Caco-2 (cell line): Measurements from ENCODE around the gene UBE2U. TPM values are rescaled to one million over a fixed set of nuclear protein-coding genes. Genes with fewer than 3 reads are reported as not detected.

ENCODE experiments used
- BruUV-seq: library from RNA; stranded (reverse); fragments of 400-500 nt; replicated peaks from 2 replicates; lab custom pipeline; 2021; lab: Mats Ljungman, UMichigan
- CTCF ChIA-PET: fragments of 300-600 bp; sonication (Branson Sonifier 250); formaldehyde crosslinking; loops from one replicate; lab custom pipeline; 2022; ENCODE audit warnings: antibody characterized with exemption; lab: Charles Lee
- POLR2A ChIA-PET: fragments of 300-600 bp; sonication (Branson Sonifier 250); formaldehyde crosslinking; loops from one replicate; lab custom pipeline; 2022; ENCODE audit warnings: antibody characterized with exemption; lab: Charles Lee
- DNase-seq, 2 experiments: peaks; one replicate each; pipeline versions ENCODE4 v3.0.0 to v3.0.0-alpha.2; 2020 to 2022
- H3K27me3 ChIP-seq: replicated peaks from 2 replicates; pipeline ENCODE4 v1.6.0; 2011; ENCODE audit warnings: low read length; ENCODE audit not compliant: control insufficient read depth, insufficient read depth
- H3K36me3 ChIP-seq: 2 replicates; pipeline ENCODE4 v1.5.1; 2011; ENCODE audit warnings: low read length; ENCODE audit not compliant: control insufficient read depth, insufficient read depth
- H3K4me1 ChIP-seq: fragments of 250-450 bp; sonication (Bioruptor Pico); 2 replicates; pipeline ENCODE4 v1.5.1; 2020; ENCODE audit warnings: mild to moderate bottlenecking
- H3K4me3 ChIP-seq: 2 replicates; pipeline ENCODE4 v1.5.1; 2011; ENCODE audit warnings: low read depth, mild to moderate bottlenecking, control low read depth, low read length
- H3K9me3 ChIP-seq: fragments of 250-450 bp; sonication (Bioruptor Pico); 2 replicates; pipeline ENCODE4 v1.5.1; 2020; ENCODE audit warnings: mild to moderate bottlenecking, moderate library complexity
- H3K27ac Mint-ChIP-seq: one replicate; pipeline ENCODE4 v1.8.0; 2022; ENCODE audit warnings: mixed read lengths; ENCODE audit not compliant: unreplicated experiment
- H3K27me3 Mint-ChIP-seq: one replicate; pipeline ENCODE4 v1.8.0; 2022; ENCODE audit warnings: mixed read lengths; ENCODE audit not compliant: insufficient read depth, unreplicated experiment
- H3K36me3 Mint-ChIP-seq: one replicate; pipeline ENCODE4 v1.8.0; 2022; ENCODE audit warnings: mild to moderate bottlenecking, mixed read lengths; ENCODE audit not compliant: insufficient read depth, unreplicated experiment
- H3K4me1 Mint-ChIP-seq: one replicate; pipeline ENCODE4 v1.8.0; 2022; ENCODE audit warnings: low read depth, mixed read lengths; ENCODE audit not compliant: unreplicated experiment
- H3K4me3 Mint-ChIP-seq: one replicate; pipeline ENCODE4 v1.8.0; 2022; ENCODE audit warnings: mild to moderate bottlenecking, moderate library complexity, mixed read lengths; ENCODE audit not compliant: unreplicated experiment
- H3K9me3 Mint-ChIP-seq: one replicate; pipeline ENCODE4 v1.8.0; 2022; ENCODE audit warnings: mixed read lengths; ENCODE audit not compliant: unreplicated experiment
- CTCF ChIP-seq, 2 experiments: fragments of 200-600 bp in 1 of 2; IDR thresholded peaks; 1 replicate in 1 of 2; 2 replicates in 1 of 2; pipeline versions ENCODE4 v1.5.1 to v1.8.0; 2011 to 2022; ENCODE audit warnings: antibody characterized with exemption in 1 of 2, control low read depth in 1 of 2, inconsistent platforms in 1 of 2, low read depth in 1 of 2, low read length in 1 of 2, mild to moderate bottlenecking in 1 of 2, moderate library complexity in 1 of 2; ENCODE audit not compliant: insufficient read depth in 1 of 2, severe bottlenecking in 1 of 2, unreplicated experiment in 1 of 2
- intact Hi-C: fragments of 100-400 bp; cut with micrococcal nuclease; formaldehyde crosslinking; loops from one replicate; pipeline ENCODE4 v1.10.0; 2022; ENCODE audit not compliant: unreplicated experiment
- total RNA-seq: library from RNA; stranded (reverse); gene quantifications from 2 replicates; pipeline ENCODE4 v1.2.3, GENCODE V29; 2022

The UBE2U gene
- total RNA-seq, 1 experiment from 2014 or later, result not detected

GRCh38 chr1:64179588-64179987 lies 23.8 kb upstream of the UBE2U start:
- CTCF ChIA-PET, result no interaction called here
- intact Hi-C loops, result loop anchor here (10.0 kb wide), 1 partner anchor 1515 kb away; no protein-coding TSS in a partner anchor
- Histone ChIP-seq H3K27me3 (no peaks in the 10 kb centered on the region), H3K9me3 (no peaks in the 10 kb centered on the region), H3K4me1 (no peaks in the 10 kb centered on the region), H3K36me3 (no peaks in the 10 kb centered on the region), H3K4me3 (no peak overlapping the region)
- TF ChIP-seq CTCF (IDR thresholded peaks at IDR 0.05; ENCODE audit: insufficient read depth in 1 of 2, low read depth in 1 of 2, low read length in 1 of 2, severe bottlenecking in 1 of 2, unreplicated experiment in 1 of 2), result no peak
- Mint-ChIP-seq H3K27ac (no peak overlapping the region), H3K36me3 (peaks cover 12% of the 10 kb centered on the region), H3K9me3 (no peaks in the 10 kb centered on the region), H3K4me3 (no peak overlapping the region), H3K27me3 (no peaks in the 10 kb centered on the region), H3K4me1 (no peaks in the 10 kb centered on the region)
- POLR2A ChIA-PET, result no interaction called here
- no peak for DNase-seq
- no TSS peak for BruUV-seq

GRCh38 chr1:64182207-64182606 lies 21.2 kb upstream of the UBE2U start:
- POLR2A ChIA-PET, result no interaction called here
- Mint-ChIP-seq H3K27me3 (no peaks in the 10 kb centered on the region), H3K27ac (no peak overlapping the region), H3K4me1 (no peaks in the 10 kb centered on the region), H3K9me3 (no peaks in the 10 kb centered on the region), H3K4me3 (no peak overlapping the region), H3K36me3 (peaks cover 8% of the 10 kb centered on the region)
- H3K4me3 ChIP-seq, result no peak overlapping the region
- CTCF ChIA-PET, result no interaction called here
- no TSS peak for BruUV-seq
- intact Hi-C loops, result no loop called here
- H3K9me3 ChIP-seq, result no peaks in the 10 kb centered on the region
- H3K36me3 ChIP-seq, result no peaks in the 10 kb centered on the region
- no peak for TF ChIP-seq CTCF (IDR thresholded peaks at IDR 0.05; ENCODE audit: insufficient read depth in 1 of 2, low read depth in 1 of 2, low read length in 1 of 2, severe bottlenecking in 1 of 2, unreplicated experiment in 1 of 2)
- H3K4me1 ChIP-seq, result no peaks in the 10 kb centered on the region
- DNase-seq, result no peak
- no peaks in the 10 kb centered on the region for H3K27me3 ChIP-seq

- intact Hi-C loops, result no loop called here
- BruUV-seq, result no TSS peak
- no peaks in the 10 kb centered on the region for H3K27me3 Mint-ChIP-seq
- TF ChIP-seq CTCF (IDR thresholded peaks at IDR 0.05; ENCODE audit: insufficient read depth in 1 of 2, low read depth in 1 of 2, low read length in 1 of 2, severe bottlenecking in 1 of 2, unreplicated experiment in 1 of 2), result no peak
- POLR2A ChIA-PET, result no interaction called here
- H3K4me1 Mint-ChIP-seq, result no peaks in the 10 kb centered on the region
- no peak overlapping the region for H3K27ac Mint-ChIP-seq
- H3K9me3 Mint-ChIP-seq, result no peaks in the 10 kb centered on the region
- Histone ChIP-seq H3K4me3 (no peak overlapping the region), H3K4me1 (no peaks in the 10 kb centered on the region), H3K27me3 (no peaks in the 10 kb centered on the region), H3K9me3 (no peaks in the 10 kb centered on the region), H3K36me3 (no peaks in the 10 kb centered on the region)
- H3K4me3 Mint-ChIP-seq, result no peak overlapping the region
- peaks cover under 1% of the 10 kb centered on the region for H3K36me3 Mint-ChIP-seq
- no peak for DNase-seq
- CTCF ChIA-PET, result no interaction called here
These were observed 19.9 kb upstream of the UBE2U start for GRCh38 chr1:64183395-64184002.
